Measurements from ENCODE around the gene MFNG.
A peak's percentile ranks its signal among the peaks of the same experiment; 100 is the strongest.

Gene MFNG

GRCh38 chr22:37496651-37497050, 10.5 kb upstream of the MFNG start:
- DNase-seq (ENCODE audit: low spot score) (peak; percentile 88), FAIRE-seq (no peak)

GRCh38 chr22:37493979-37494378, 7.8 kb upstream of the MFNG start:
- no peak for FAIRE-seq
- no peak for DNase-seq (ENCODE audit: low spot score)

GRCh38 chr22:37492428-37493344, 6.5 kb upstream of the MFNG start:
- FAIRE-seq (peak; percentile 89), DNase-seq (ENCODE audit: low spot score) (peak; percentile 84)

- no peak for FAIRE-seq
- DNase-seq (ENCODE audit: low spot score): no peak
Observed at GRCh38 chr22:37491559-37492427, 5.6 kb upstream of the MFNG start.

- DNase-seq (ENCODE audit: low spot score): no peak
- no peak for FAIRE-seq
Observed at GRCh38 chr22:37491106-37491505, 4.9 kb upstream of the MFNG start.

- FAIRE-seq: no peak
- no peak for DNase-seq (ENCODE audit: low spot score)
Observed at GRCh38 chr22:37489983-37490382, 3.8 kb upstream of the MFNG start.

GRCh38 chr22:37488337-37489135, 2.4 kb upstream of the MFNG start:
- FAIRE-seq (no peak), DNase-seq (ENCODE audit: low spot score) (no peak)

GRCh38 chr22:37487571-37487970, 1.4 kb upstream of the MFNG start:
- DNase-seq (ENCODE audit: low spot score) (no peak), FAIRE-seq (no peak)

GRCh38 chr22:37487129-37487528, 945 bp upstream of the MFNG start:
- DNase-seq (ENCODE audit: low spot score) (no peak), FAIRE-seq (no peak)

GRCh38 chr22:37485395-37486223, 575 bp downstream of the MFNG start:
- no peak for FAIRE-seq

GRCh38 chr22:37484480-37485394, 1.4 kb downstream of the MFNG start:
- DNase-seq (ENCODE audit: low spot score) (no peak), FAIRE-seq (no peak)

More at GRCh38 chr22:37485395-37486223, 575 bp downstream of the MFNG start:
- no peak for DNase-seq (ENCODE audit: low spot score)

- DNase-seq (ENCODE audit: low spot score) (no peak), FAIRE-seq (no peak)
Observed at GRCh38 chr22:37483050-37483449, 3.1 kb downstream of the MFNG start.

- FAIRE-seq (no peak), DNase-seq (ENCODE audit: low spot score) (no peak)
Observed at GRCh38 chr22:37482244-37482643, 3.9 kb downstream of the MFNG start.

GRCh38 chr22:37481347-37481907, 4.8 kb downstream of the MFNG start:
- no peak for FAIRE-seq

GRCh38 chr22:37480387-37481346, 5.5 kb downstream of the MFNG start:
- FAIRE-seq (no peak), DNase-seq (ENCODE audit: low spot score) (no peak)

More at GRCh38 chr22:37481347-37481907, 4.8 kb downstream of the MFNG start:
- no peak for DNase-seq (ENCODE audit: low spot score)

GRCh38 chr22:37479196-37479595, 7.0 kb downstream of the MFNG start:
- no peak for FAIRE-seq
- no peak for DNase-seq (ENCODE audit: low spot score)

GRCh38 chr22:37476389-37477329, 9.5 kb downstream of the MFNG start:
- FAIRE-seq (no peak), DNase-seq (ENCODE audit: low spot score) (no peak)
